ENCODE data around the gene CCDC34.

CCDC34 gene

DNA sequence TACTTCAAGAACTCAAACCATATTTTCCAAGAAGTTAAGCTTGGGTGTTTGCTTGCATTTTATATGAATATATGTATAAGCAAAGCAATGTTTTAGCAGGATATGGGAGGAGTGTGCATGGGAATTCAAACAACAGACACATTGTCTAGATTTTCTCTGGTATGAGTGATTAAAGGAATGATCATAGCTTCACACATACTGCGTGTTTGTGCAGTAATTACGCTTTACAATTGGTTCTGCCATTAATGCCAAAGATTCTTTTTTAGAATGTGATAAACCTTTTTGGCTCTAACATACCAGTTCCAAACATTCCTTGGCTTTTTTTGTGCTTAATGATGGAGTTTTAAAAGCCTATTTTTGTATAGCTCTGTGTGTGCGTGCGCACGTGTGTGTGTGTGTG, 54.0 kb downstream of the CCDC34 start:
- H3K27me3 ChIP-seq (ENCODE audit: control insufficient read depth, insufficient read depth, low read length, poor library complexity, severe bottlenecking): no peaks in the 10 kb centered on the region
- H3K9me3 ChIP-seq (ENCODE audit: control insufficient read depth, low read length): no peaks in the 10 kb centered on the region
- H3K36me3 ChIP-seq (ENCODE audit: control insufficient read depth, insufficient read depth, low read length): no peaks in the 10 kb centered on the region
- H3K27ac ChIP-seq (ENCODE audit: insufficient read depth, low read depth, low read length, poor library complexity, severe bottlenecking): no peak overlapping the region
- H3K4me1 ChIP-seq (ENCODE audit: control insufficient read depth, insufficient read depth, low read length): no peaks in the 10 kb centered on the region
- H3K4me3 ChIP-seq (ENCODE audit: insufficient read depth, low read depth, low read length): no peak overlapping the region
- 95 to 97% methylated on average over 5 of the region's 5 CpGs for WGBS, 2 experiments

DNA sequence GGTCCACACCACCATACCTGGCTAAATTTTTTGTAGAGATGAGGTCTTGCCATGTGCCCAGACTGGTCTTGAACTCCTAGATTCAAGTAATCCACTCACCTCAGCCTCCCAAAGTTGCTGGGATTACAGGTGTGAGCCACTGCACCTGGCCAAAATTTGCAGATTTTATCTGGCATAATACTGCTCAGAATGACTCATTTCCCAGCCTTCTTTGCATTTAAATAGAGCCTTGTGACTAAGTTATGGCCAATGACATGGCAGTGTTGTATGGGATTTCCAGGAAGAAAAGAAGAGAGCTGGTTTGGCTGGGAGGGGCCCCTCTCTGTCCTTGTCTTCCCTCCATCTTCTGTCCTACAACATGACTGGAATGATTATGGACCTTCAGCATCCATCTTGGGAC, 55.8 kb downstream of the CCDC34 start:
- no peaks in the 10 kb centered on the region for H3K9me3 ChIP-seq (ENCODE audit: control insufficient read depth, low read length)
- H3K36me3 ChIP-seq (ENCODE audit: control insufficient read depth, insufficient read depth, low read length): no peaks in the 10 kb centered on the region
- H3K4me3 ChIP-seq (ENCODE audit: insufficient read depth, low read depth, low read length): no peak overlapping the region
- H3K27me3 ChIP-seq (ENCODE audit: control insufficient read depth, insufficient read depth, low read length, poor library complexity, severe bottlenecking): no peaks in the 10 kb centered on the region
- no peak overlapping the region for H3K27ac ChIP-seq (ENCODE audit: insufficient read depth, low read depth, low read length, poor library complexity, severe bottlenecking)
- H3K4me1 ChIP-seq (ENCODE audit: control insufficient read depth, insufficient read depth, low read length): no peaks in the 10 kb centered on the region

DNA sequence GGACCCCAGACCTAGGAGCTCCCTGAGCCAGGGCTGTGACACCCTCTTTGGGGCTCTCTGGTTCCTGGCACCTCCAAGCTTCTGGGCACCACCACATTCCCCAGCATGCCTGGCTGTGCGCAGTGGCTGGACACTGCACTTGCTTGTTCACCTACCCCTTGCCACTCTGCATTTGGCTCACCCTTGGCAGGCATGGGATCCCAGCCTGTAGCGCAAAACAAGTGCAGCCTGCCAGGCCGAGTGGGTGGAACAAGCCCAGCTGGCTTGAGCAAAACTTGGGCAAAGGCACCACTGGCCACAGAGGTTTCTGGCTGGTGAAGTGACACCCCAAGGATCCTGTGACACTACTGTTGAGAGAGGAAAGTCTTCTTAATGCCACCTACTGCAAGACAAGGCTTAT, 57.3 kb downstream of the CCDC34 start:
- Histone ChIP-seq H3K36me3 (ENCODE audit: control insufficient read depth, insufficient read depth, low read length) (no peaks in the 10 kb centered on the region), H3K9me3 (ENCODE audit: control insufficient read depth, low read length) (no peaks in the 10 kb centered on the region), H3K4me3 (ENCODE audit: insufficient read depth, low read depth, low read length) (no peak overlapping the region), H3K4me1 (ENCODE audit: control insufficient read depth, insufficient read depth, low read length) (no peaks in the 10 kb centered on the region), H3K27me3 (ENCODE audit: control insufficient read depth, insufficient read depth, low read length, poor library complexity, severe bottlenecking) (no peaks in the 10 kb centered on the region), H3K27ac (ENCODE audit: insufficient read depth, low read depth, low read length, poor library complexity, severe bottlenecking) (no peak overlapping the region)
- 96 to 98% methylated on average over 3 of the region's 3 CpGs for whole genome bisulfite sequencing, 2 experiments

DNA sequence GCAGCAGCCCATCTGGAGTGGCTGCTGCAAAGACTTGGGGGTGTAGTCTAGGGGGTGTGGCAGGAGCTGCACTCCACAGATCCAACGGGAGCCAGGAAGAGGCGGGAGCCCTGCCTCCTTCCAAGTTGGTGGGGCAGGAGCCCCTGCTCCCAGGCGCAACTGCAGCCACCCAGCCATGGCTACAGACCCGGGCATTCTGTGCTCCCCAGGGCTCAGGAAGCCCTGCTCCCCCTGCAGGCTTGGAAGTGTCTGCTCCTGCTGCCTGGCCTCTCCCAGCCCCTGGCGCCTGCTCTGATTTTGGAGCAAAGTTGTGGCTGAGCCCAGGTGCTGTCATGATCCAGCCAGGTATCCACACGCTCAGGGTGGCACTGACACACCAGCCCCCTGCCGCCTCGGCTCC, 58.5 kb downstream of the CCDC34 start:
- H3K27ac ChIP-seq (ENCODE audit: insufficient read depth, low read depth, low read length, poor library complexity, severe bottlenecking): no peak overlapping the region
- 92 to 94% methylated on average over 8 of the region's 8 CpGs for WGBS, 2 experiments
- no peaks in the 10 kb centered on the region for H3K36me3 ChIP-seq (ENCODE audit: control insufficient read depth, insufficient read depth, low read length)
- no peak overlapping the region for H3K4me3 ChIP-seq (ENCODE audit: insufficient read depth, low read depth, low read length)
- no peaks in the 10 kb centered on the region for H3K27me3 ChIP-seq (ENCODE audit: control insufficient read depth, insufficient read depth, low read length, poor library complexity, severe bottlenecking)
- no peaks in the 10 kb centered on the region for H3K9me3 ChIP-seq (ENCODE audit: control insufficient read depth, low read length)
- no peaks in the 10 kb centered on the region for H3K4me1 ChIP-seq (ENCODE audit: control insufficient read depth, insufficient read depth, low read length)

DNA sequence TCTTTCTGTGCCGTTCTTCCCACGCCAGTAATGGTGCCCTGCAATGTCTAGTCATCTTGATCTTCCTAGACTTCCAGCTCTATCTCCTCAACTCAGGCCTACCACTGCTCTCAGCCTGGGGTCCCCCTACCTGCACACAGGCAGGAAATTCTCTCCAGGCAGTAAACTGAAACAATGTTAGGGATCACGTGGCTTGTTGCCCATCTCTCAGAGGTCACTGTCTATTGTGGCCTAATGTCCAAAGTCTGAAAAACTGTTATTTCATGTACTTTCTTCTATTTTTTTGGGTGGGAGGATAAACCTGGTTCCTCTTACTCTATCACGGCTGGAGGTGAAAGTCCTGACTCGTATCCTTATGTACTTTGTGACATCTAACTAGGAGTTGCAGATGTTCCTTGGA, 59.1 kb downstream of the CCDC34 start:
- H3K9me3 ChIP-seq (ENCODE audit: control insufficient read depth, low read length): no peaks in the 10 kb centered on the region
- WGBS, 2 experiments: 81 to 84% methylated on average over 5 of the region's 5 CpGs
- no peak overlapping the region for H3K4me3 ChIP-seq (ENCODE audit: insufficient read depth, low read depth, low read length)
- H3K27ac ChIP-seq (ENCODE audit: insufficient read depth, low read depth, low read length, poor library complexity, severe bottlenecking): no peak overlapping the region
- no peaks in the 10 kb centered on the region for H3K4me1 ChIP-seq (ENCODE audit: control insufficient read depth, insufficient read depth, low read length)
- no peaks in the 10 kb centered on the region for H3K36me3 ChIP-seq (ENCODE audit: control insufficient read depth, insufficient read depth, low read length)
- H3K27me3 ChIP-seq (ENCODE audit: control insufficient read depth, insufficient read depth, low read length, poor library complexity, severe bottlenecking): no peaks in the 10 kb centered on the region

DNA sequence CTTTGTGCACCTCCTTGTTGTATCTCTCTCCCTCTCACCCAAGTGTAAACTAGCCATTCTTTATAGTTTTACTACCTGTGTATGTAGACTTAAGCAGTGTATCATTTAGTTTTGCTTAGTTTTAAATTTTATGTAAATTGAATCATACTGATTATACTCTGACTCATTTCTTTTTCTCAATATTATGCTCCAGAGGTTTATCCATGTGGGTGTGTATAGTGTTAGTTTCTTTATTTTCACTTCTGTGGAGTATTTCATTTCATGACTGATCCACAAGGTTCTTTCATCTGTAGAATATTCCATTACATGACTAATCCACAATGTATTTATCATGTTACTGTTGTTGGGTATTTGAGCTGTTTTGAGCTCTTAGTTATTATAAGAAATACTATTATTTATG, 62.0 kb downstream of the CCDC34 start:
- no peaks in the 10 kb centered on the region for H3K9me3 ChIP-seq (ENCODE audit: control insufficient read depth, low read length)
- H3K27me3 ChIP-seq (ENCODE audit: control insufficient read depth, insufficient read depth, low read length, poor library complexity, severe bottlenecking): no peaks in the 10 kb centered on the region
- H3K4me1 ChIP-seq (ENCODE audit: control insufficient read depth, insufficient read depth, low read length): no peaks in the 10 kb centered on the region
- no peak overlapping the region for H3K4me3 ChIP-seq (ENCODE audit: insufficient read depth, low read depth, low read length)
- H3K27ac ChIP-seq (ENCODE audit: insufficient read depth, low read depth, low read length, poor library complexity, severe bottlenecking): no peak overlapping the region
- H3K36me3 ChIP-seq (ENCODE audit: control insufficient read depth, insufficient read depth, low read length): no peaks in the 10 kb centered on the region

DNA sequence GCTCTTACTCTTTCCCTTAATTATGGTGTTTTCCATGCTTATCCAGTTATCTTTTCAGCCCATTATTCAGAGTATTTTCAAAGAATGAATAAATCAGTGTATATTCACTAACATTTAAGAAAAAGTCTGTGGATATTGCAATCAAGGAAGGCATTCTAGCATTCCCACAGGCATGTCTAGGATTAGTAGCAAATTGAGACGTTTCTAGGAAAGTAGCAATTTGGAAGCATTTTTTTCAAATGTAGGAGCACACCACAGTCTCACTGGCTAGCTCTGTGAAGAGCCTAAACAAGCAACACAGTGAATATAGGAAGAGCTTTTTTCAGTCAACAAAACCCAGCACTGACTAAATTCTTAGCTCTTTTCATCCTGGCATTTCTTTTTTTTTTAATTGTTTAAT, 65.4 kb downstream of the CCDC34 start:
- Histone ChIP-seq H3K27ac (ENCODE audit: insufficient read depth, low read depth, low read length, poor library complexity, severe bottlenecking) (no peak overlapping the region), H3K36me3 (ENCODE audit: control insufficient read depth, insufficient read depth, low read length) (no peaks in the 10 kb centered on the region), H3K27me3 (ENCODE audit: control insufficient read depth, insufficient read depth, low read length, poor library complexity, severe bottlenecking) (no peaks in the 10 kb centered on the region), H3K4me1 (ENCODE audit: control insufficient read depth, insufficient read depth, low read length) (no peaks in the 10 kb centered on the region), H3K4me3 (ENCODE audit: insufficient read depth, low read depth, low read length) (no peak overlapping the region), H3K9me3 (ENCODE audit: control insufficient read depth, low read length) (no peaks in the 10 kb centered on the region)
- 86 to 87% methylated on average over 1 of the region's 1 CpG for WGBS, 2 experiments

DNA sequence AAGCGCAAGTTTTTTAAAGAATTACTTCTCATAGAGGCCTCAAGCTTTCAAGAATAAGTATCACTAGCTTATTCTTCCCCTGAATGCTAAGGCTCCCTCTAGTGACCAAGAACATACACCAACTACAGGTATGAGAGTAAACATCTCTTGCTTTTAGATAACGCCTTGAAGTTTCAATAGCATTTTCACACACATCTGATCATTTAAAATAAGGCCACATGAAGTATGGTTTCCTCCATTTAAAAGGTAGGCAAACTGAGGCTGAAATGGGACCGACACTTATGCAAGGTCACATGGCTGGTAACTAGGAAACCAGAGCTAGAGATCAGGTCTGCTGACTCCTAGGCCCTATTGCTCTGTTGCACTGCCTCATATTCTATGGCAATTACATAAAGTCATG, 66.5 kb downstream of the CCDC34 start:
- H3K4me3 ChIP-seq (ENCODE audit: insufficient read depth, low read depth, low read length): no peak overlapping the region
- no peaks in the 10 kb centered on the region for H3K4me1 ChIP-seq (ENCODE audit: control insufficient read depth, insufficient read depth, low read length)
- no peaks in the 10 kb centered on the region for H3K36me3 ChIP-seq (ENCODE audit: control insufficient read depth, insufficient read depth, low read length)
- WGBS, 2 experiments: 57 to 66% methylated on average over 3 of the region's 3 CpGs
- H3K9me3 ChIP-seq (ENCODE audit: control insufficient read depth, low read length): peaks cover 2% of the 10 kb centered on the region
- no peak overlapping the region for H3K27ac ChIP-seq (ENCODE audit: insufficient read depth, low read depth, low read length, poor library complexity, severe bottlenecking)
- H3K27me3 ChIP-seq (ENCODE audit: control insufficient read depth, insufficient read depth, low read length, poor library complexity, severe bottlenecking): no peaks in the 10 kb centered on the region

DNA sequence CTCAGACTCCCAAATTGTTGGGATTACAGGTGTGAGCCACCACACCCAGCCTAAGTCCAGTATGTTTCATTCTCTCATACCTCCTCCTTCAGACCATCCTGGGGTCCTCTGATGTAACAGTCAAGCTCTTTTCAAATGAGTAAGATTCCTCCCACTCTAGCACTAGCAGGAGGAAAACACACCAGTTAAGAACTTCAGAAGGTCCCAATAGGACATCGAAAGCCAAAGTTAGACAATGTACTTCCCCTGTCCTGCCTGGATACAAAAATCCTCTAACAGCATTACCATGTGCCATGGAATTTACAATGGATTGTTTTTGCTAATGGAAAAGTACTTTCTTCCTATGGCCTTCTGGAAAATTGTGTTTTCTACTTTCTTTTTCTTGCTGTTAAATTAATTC, 67.1 kb downstream of the CCDC34 start:
- no peak overlapping the region for H3K4me3 ChIP-seq (ENCODE audit: insufficient read depth, low read depth, low read length)
- H3K27me3 ChIP-seq (ENCODE audit: control insufficient read depth, insufficient read depth, low read length, poor library complexity, severe bottlenecking): no peaks in the 10 kb centered on the region
- WGBS, 2 experiments: 95 to 100% methylated on average over 1 of the region's 1 CpG
- H3K36me3 ChIP-seq (ENCODE audit: control insufficient read depth, insufficient read depth, low read length): no peaks in the 10 kb centered on the region
- H3K4me1 ChIP-seq (ENCODE audit: control insufficient read depth, insufficient read depth, low read length): no peaks in the 10 kb centered on the region
- H3K9me3 ChIP-seq (ENCODE audit: control insufficient read depth, low read length): peaks cover 2% of the 10 kb centered on the region
- H3K27ac ChIP-seq (ENCODE audit: insufficient read depth, low read depth, low read length, poor library complexity, severe bottlenecking): no peak overlapping the region

DNA sequence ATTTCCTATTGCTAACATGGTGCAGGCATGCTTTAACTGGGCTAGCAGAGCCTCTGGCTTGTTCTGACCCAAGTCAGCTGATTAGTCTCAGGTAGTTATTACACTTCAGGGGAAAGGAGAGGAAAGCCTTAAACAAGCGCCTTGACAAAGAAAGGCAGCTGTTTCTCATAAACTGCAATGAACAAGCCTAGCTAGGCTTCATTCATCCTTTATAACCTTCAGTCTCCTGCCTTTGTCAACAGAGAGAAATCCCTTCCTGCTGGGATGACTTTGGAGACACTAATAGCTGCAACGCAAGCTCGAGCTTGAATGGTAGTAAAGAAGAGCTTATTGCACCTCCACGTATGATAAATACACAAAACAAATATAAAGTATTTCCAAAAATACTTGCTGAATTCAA, 68.4 kb downstream of the CCDC34 start:
- Histone ChIP-seq H3K27me3 (ENCODE audit: control insufficient read depth, insufficient read depth, low read length, poor library complexity, severe bottlenecking) (no peaks in the 10 kb centered on the region), H3K27ac (ENCODE audit: insufficient read depth, low read depth, low read length, poor library complexity, severe bottlenecking) (no peak overlapping the region), H3K4me3 (ENCODE audit: insufficient read depth, low read depth, low read length) (no peak overlapping the region), H3K4me1 (ENCODE audit: control insufficient read depth, insufficient read depth, low read length) (no peaks in the 10 kb centered on the region), H3K9me3 (ENCODE audit: control insufficient read depth, low read length) (peaks cover 2% of the 10 kb centered on the region), H3K36me3 (ENCODE audit: control insufficient read depth, insufficient read depth, low read length) (no peaks in the 10 kb centered on the region)
- 44 to 45% methylated on average over 3 to 4 of the region's 4 CpGs for WGBS, 2 experiments

All from ectodermal cell (in vitro differentiated cells).